GM19035 (cell line): Measurements from ENCODE around the gene MIAT.
"Not testable (repeated sequence)": the region's sequence is repeated elsewhere in the genome, so short reads cannot be mapped to it uniquely, and the experiment has no call there.

Experiments used
- ATAC-seq: cut with Tn5 transposase; IDR thresholded peaks from one replicate; pipeline ENCODE4 v1.9.1; 2021; ENCODE audit not compliant: unreplicated experiment

MIAT gene

GRCh38 chr22:26691377-26691716 is 34.0 kb downstream of the MIAT start:
- ATAC-seq: no peak

GRCh38 chr22:26692215-26692614 is 34.8 kb downstream of the MIAT start:
- no peak for ATAC-seq

- ATAC-seq: no peak
Observed at GRCh38 chr22:26697151-26697550, 39.8 kb downstream of the MIAT start.

GRCh38 chr22:26700462-26700861 is 43.1 kb downstream of the MIAT start:
- ATAC-seq: no peak

GRCh38 chr22:26700886-26701285 is 43.5 kb downstream of the MIAT start:
- no peak for ATAC-seq

GRCh38 chr22:26701323-26701722 is 43.9 kb downstream of the MIAT start:
- no peak for ATAC-seq

GRCh38 chr22:26702906-26703830 is 45.8 kb downstream of the MIAT start:
- no peak for ATAC-seq

GRCh38 chr22:26705379-26705778 is 48.0 kb downstream of the MIAT start:
- ATAC-seq: not testable (repeated sequence)

GRCh38 chr22:26707090-26707489 is 49.7 kb downstream of the MIAT start:
- ATAC-seq: no peak

GRCh38 chr22:26707581-26707980 is 50.2 kb downstream of the MIAT start:
- no peak for ATAC-seq

GRCh38 chr22:26708256-26709009 is 51.0 kb downstream of the MIAT start:
- ATAC-seq: no peak

GRCh38 chr22:26709617-26710390 is 52.4 kb downstream of the MIAT start:
- ATAC-seq: no peak

GRCh38 chr22:26711205-26711963 is 54.0 kb downstream of the MIAT start:
- ATAC-seq: no peak

GRCh38 chr22:26712158-26712557 is 54.8 kb downstream of the MIAT start:
- no peak for ATAC-seq

GRCh38 chr22:26713823-26714449 is 56.5 kb downstream of the MIAT start:
- ATAC-seq: no peak

GRCh38 chr22:26714971-26715370 is 57.6 kb downstream of the MIAT start:
- no peak for ATAC-seq

GRCh38 chr22:26715392-26715936 is 58.1 kb downstream of the MIAT start:
- no peak for ATAC-seq

- ATAC-seq: no peak
Observed at GRCh38 chr22:26718488-26718887, 61.1 kb downstream of the MIAT start.

GRCh38 chr22:26718905-26719304 is 61.5 kb downstream of the MIAT start:
- ATAC-seq: no peak

- no peak for ATAC-seq
Observed at GRCh38 chr22:26722159-26722558, 64.8 kb downstream of the MIAT start.
